T-helper 1 cell treated with Interleukin-12 subunit alpha and Interleukin-12 subunit beta and Interleukin-4 antibody, amounts not matched to agents 30 ng/mL and 1 ng/mL, for 36 hours (primary cell): ENCODE data around the gene TMEM150C. TPM values are rescaled to one million over a fixed set of nuclear protein-coding genes. Genes with fewer than 3 reads are reported as not detected.
"Not testable (repeated sequence)": the region's sequence is repeated elsewhere in the genome, so short reads cannot be mapped to it uniquely, and the experiment has no call there.

Experiments
- intact Hi-C: fragments of 100-400 bp; cut with micrococcal nuclease; formaldehyde crosslinking; loops from one replicate; pipeline ENCODE4 v1.15.1; 2024
- total RNA-seq: library from RNA; stranded (reverse); gene quantifications from 2 replicates; pipeline ENCODE4 v1.2.3, GENCODE V29; 2022

TMEM150C gene
- total RNA-seq, 1 donor from 2014 or later = not detected

GRCh38 chr4:82477469-82477868 is 84.3 kb downstream of the TMEM150C start:
- intact Hi-C loops = not testable (repeated sequence)

DNA sequence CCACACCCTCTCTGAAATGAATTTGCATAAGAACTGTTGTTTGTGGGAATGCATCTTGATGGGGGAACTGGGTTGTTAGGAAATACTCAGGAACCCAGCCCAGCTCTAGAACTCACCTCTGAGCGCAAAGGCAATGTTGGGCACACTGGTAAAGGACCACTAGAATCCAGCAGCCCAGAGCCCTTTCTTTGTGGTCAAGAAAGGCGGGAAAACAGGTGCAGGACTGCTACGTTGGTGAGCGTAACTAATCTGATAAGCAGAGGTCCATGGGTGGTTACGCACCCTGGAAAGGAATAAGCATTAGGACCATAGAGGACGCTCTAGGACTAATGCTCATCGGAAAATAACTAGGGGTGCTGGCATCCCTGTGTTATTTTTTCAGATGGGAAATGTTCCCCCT is 85.9 kb downstream of the TMEM150C start:
- intact Hi-C loops = not testable (repeated sequence)

GRCh38 chr4:82473621-82474164 is 88.1 kb downstream of the TMEM150C start:
- intact Hi-C loops = no loop called here

DNA sequence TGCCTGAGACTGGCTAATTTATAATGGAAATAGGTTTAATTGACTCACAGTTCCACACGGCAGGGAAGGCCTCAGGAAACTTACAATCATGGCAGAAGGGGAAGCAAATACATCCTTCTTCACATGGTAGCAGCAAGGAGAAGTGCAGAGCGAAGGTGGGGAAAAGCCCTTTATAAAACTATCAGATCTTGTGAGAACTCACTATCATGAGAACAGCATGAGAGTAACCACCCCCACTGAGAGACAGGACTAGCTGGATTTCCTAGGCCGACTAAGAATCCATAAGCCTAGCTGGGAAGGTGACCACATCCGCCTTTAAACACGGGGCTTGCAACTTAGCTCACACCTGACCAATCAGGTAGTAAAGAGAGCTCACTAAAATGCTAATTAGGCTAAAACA is 88.7 kb downstream of the TMEM150C start:
- intact Hi-C loops = not testable (repeated sequence)

DNA sequence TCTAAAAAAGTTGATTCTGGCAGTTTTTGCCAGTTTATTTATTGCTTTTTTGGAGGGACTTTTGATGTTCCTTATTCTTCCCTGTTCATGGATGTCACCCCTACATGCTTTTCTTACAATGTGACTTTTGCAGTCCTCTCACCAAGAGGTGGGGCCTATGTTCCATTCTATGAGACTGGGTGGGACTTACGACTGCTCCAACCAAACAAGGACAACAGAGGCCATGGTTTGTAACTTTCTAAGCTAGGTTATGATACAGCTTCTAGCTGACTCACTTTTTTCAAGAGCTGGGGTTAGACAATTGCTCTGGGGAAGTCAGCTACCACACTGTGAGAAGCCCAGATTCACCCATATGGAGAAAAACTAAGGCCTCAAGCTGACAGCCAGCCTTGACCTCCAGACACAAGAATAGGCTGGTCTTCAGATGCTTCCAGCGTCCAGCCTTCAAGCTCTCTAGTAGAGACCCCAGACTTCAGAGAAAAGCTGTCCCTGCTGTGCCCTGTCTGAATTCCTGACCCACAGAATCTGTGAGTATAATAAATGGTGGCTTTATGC is 91.9 kb downstream of the TMEM150C start:
- intact Hi-C loops = loop anchor here (10.0 kb wide), 2 partner anchors 355 to 545 kb away; partner anchors contain the start of gene LIN54

- intact Hi-C loops = loop anchor here (10.0 kb wide), 2 partner anchors 357 to 547 kb away; partner anchors contain the start of gene LIN54
Measured at GRCh38 chr4:82467471-82467870, 94.3 kb downstream of the TMEM150C start.

DNA sequence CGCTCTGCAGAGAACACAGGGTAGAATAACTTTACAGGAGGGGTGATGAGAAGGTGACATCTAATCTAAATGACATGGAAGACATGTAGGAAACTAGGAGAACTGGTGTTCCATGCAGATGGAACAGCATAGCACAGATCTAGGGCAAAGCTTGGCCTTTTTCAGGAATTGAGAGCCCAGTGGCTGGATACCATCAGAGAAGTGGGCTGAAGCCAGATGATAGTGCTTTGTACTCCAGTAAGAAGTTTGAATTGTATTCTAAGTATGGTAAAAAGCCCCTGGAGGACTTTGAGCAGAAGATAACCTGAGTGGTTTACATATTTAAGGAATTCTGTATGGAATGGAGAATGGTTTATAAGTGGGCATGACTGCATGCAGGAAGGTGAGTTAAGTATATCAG is 98.6 kb downstream of the TMEM150C start:
- intact Hi-C loops = loop anchor here (2.0 to 10.0 kb wide), 6 partner anchors 259 to 1179 kb away; partner anchors contain the start of genes COQ2 and LIN54

DNA sequence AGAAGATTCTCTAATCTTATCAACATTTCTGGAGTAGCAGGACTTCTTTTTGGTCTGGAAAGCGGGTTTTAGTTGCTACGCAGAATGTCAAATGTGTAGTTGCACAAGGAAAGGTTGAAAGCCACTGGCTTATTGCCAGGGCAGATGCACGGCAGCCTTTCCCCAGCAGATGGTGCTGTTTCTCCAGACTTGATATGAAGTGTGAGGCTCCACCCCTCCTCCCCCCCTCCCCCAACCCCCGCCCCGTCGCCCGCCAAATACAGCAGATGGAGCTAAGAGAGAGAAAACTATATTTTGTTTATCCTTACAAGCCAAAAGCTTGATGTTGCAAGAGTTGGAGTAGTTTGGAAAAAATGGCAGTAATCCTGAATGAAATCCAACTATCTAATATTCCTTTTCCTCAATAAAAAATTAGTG is 99.4 kb downstream of the TMEM150C start:
- intact Hi-C loops = loop anchor here (1.0 to 10.0 kb wide), 11 partner anchors 32 to 1180 kb away; partner anchors contain the start of genes COQ2, ENOPH1, HNRNPDL and LIN54

DNA sequence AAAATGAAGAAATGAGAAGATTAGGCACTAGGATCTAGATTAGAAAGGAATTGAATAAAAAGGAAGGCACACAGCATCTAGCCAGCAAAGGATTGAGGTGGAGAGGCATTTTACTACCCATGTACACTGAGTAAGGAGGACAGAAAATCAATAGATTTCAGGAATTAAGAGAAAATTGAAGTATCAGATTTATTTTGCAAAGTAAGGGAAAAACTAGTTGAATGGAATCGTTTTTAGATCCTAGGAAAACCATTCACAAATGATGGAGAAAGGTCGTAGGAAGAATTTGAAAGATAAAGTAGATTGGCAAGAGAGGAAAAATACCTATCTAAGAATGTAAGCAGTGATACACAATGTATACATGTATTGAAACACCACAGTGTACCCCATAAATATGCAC is 100.1 kb downstream of the TMEM150C start:
- intact Hi-C loops = loop anchor here (1.0 to 10.0 kb wide), 11 partner anchors 31 to 1181 kb away; partner anchors contain the start of genes COQ2, ENOPH1, HNRNPDL and LIN54

- intact Hi-C loops = no loop called here
Measured at GRCh38 chr4:82458729-82459128, 103.1 kb downstream of the TMEM150C start.

GRCh38 chr4:82457266-82457665 is 104.5 kb downstream of the TMEM150C start:
- intact Hi-C loops = no loop called here

DNA sequence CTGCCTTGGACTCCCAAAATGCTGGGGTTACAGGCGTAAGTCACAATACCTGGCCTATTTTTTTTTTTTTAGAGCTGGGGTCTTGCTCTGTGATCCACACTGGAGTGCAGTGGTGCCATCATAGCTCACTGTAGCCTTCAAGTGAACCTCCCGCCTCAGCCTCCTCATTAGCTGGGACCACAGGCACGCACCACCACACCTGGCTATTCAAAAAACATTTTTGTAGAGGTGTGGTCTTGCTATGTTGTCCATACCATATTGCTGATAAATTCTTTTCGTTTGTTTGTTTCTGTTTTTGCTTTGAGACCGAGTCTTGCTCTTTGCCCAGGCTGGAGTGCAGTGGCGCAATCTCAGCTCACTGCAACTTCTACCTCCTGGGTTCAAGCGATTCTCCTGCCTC is 109.8 kb downstream of the TMEM150C start:
- intact Hi-C loops = no loop called here

- intact Hi-C loops = no loop called here
Measured at GRCh38 chr4:82450966-82451755, 110.6 kb downstream of the TMEM150C start.

- intact Hi-C loops = no loop called here
Measured at GRCh38 chr4:82447886-82448285, 113.9 kb downstream of the TMEM150C start.

- intact Hi-C loops = no loop called here
Measured at GRCh38 chr4:82439088-82439487, 122.7 kb downstream of the TMEM150C start.

GRCh38 chr4:82437285-82438005 is 124.3 kb downstream of the TMEM150C start:
- intact Hi-C loops = no loop called here

- intact Hi-C loops = no loop called here
Measured at GRCh38 chr4:82436780-82437179, 125.0 kb downstream of the TMEM150C start.

- intact Hi-C loops = no loop called here
Measured at GRCh38 chr4:82436130-82436529, 125.7 kb downstream of the TMEM150C start.

- intact Hi-C loops = no loop called here
Measured at GRCh38 chr4:82434949-82435348, 126.8 kb downstream of the TMEM150C start.

DNA sequence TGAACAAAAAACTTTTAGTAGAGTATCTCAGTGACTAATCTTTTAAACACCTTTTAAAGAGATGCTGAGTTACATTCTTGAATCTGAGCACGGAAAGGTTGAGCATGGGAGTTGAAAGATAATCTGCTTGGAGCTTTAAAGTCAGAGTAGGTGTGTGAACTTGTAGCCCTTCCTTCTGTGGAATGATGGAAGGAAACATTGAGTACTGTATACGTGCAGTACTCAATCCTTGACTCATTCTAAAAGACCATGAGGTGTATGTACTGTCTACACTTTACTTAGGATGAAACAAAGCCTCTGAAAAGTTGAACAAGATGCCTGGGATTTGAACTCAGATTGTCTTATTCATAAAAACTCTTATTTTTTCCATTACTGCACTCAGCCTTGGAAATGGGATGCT is 128.0 kb downstream of the TMEM150C start:
- intact Hi-C loops = no loop called here
